ENCODE results near the gene TRPM1. TPM values are rescaled to one million over a fixed set of nuclear protein-coding genes. Genes with fewer than 3 reads are reported as not detected.
"Not testable (repeated sequence)": the region's sequence is repeated elsewhere in the genome, so short reads cannot be mapped to it uniquely, and the experiment has no call there.

Gene TRPM1
- polyA plus RNA-seq, 3 donors, result 0.03 to 0.04 TPM; not detected in 1

GRCh38 chr15:31089368-31090047 is 12.0 kb downstream of the TRPM1 start:
- H3K27ac ChIP-seq (ENCODE audit: low read depth in 1 of 2, low read length in 2 of 2), result no peak overlapping the region
- Mint-ChIP-seq H3K36me3 (no peaks in the 10 kb centered on the region), H3K9me3 (peaks cover 0 to 4% (median 0%) of the 10 kb centered on the region in 7 donors), H3K4me1 (peaks cover 7% of the 10 kb centered on the region), H3K27ac (peak overlapping the region in 1 of 7 donors; percentile 37), H3K27me3 (ENCODE audit: low read depth in 3 of 3) (peaks cover 0 to 3% (median 1%) of the 10 kb centered on the region in 3 donors), H3K4me3 (no peak overlapping the region)
- H2AFZ ChIP-seq (ENCODE audit: insufficient read depth, low read depth, low read length, poor library complexity, severe bottlenecking), result no peak overlapping the region
- H4K20me1 ChIP-seq (ENCODE audit: insufficient read depth, low read length), result no peaks in the 10 kb centered on the region
- H3K4me3 ChIP-seq (replicated peaks in 1 of 3; ENCODE audit: low read depth in 2 of 3, low read length in 3 of 3), result no peak overlapping the region
- no peaks in the 10 kb centered on the region for H3K27me3 ChIP-seq (ENCODE audit: control insufficient read depth in 2 of 2, insufficient read depth in 2 of 2, low read length in 2 of 2)
- H3K9me3 ChIP-seq (replicated peaks in 1 of 2; ENCODE audit: control insufficient read depth in 1 of 2, insufficient read depth in 1 of 2, low read length in 2 of 2), result no peaks in the 10 kb centered on the region
- no peaks in the 10 kb centered on the region for H3K79me2 ChIP-seq (ENCODE audit: insufficient read depth, low read length)
- intact Hi-C loops (cut with micrococcal nuclease), result no loop called here
- H3K9ac ChIP-seq (ENCODE audit: insufficient read depth, low read length, poor library complexity, severe bottlenecking), result no peak overlapping the region
- H3K4me2 ChIP-seq (replicated peaks; ENCODE audit: extremely low read depth, low read length, poor library complexity, severe bottlenecking), result no peak overlapping the region
- DNase-seq, result no peak
- H3K36me3 ChIP-seq (replicated peaks in 1 of 2; ENCODE audit: control insufficient read depth in 1 of 2, insufficient read depth in 2 of 2, low read length in 2 of 2), result no peaks in the 10 kb centered on the region
- no peak for TF ChIP-seq CTCF (IDR thresholded peaks at IDR 0.05)
- 97% methylated on average over 13 of the region's 18 CpGs for WGBS (ENCODE audit: insufficient coverage)
- no peaks in the 10 kb centered on the region for H3K4me1 ChIP-seq (ENCODE audit: control insufficient read depth in 1 of 2, insufficient read depth in 2 of 2, low read length in 2 of 2)

- Histone ChIP-seq H3K4me2 (replicated peaks; ENCODE audit: extremely low read depth, low read length, poor library complexity, severe bottlenecking) (no peak overlapping the region), H3K9ac (ENCODE audit: insufficient read depth, low read length, poor library complexity, severe bottlenecking) (no peak overlapping the region), H4K20me1 (ENCODE audit: insufficient read depth, low read length) (no peaks in the 10 kb centered on the region), H2AFZ (ENCODE audit: insufficient read depth, low read depth, low read length, poor library complexity, severe bottlenecking) (no peak overlapping the region), H3K9me3 (replicated peaks in 1 of 2; ENCODE audit: control insufficient read depth in 1 of 2, insufficient read depth in 1 of 2, low read length in 2 of 2) (no peaks in the 10 kb centered on the region), H3K79me2 (ENCODE audit: insufficient read depth, low read length) (no peaks in the 10 kb centered on the region), H3K27me3 (ENCODE audit: control insufficient read depth in 2 of 2, insufficient read depth in 2 of 2, low read length in 2 of 2) (no peaks in the 10 kb centered on the region), H3K4me1 (ENCODE audit: control insufficient read depth in 1 of 2, insufficient read depth in 2 of 2, low read length in 2 of 2) (no peaks in the 10 kb centered on the region), H3K27ac (ENCODE audit: low read depth in 1 of 2, low read length in 2 of 2) (no peak overlapping the region), H3K36me3 (replicated peaks in 1 of 2; ENCODE audit: control insufficient read depth in 1 of 2, insufficient read depth in 2 of 2, low read length in 2 of 2) (no peaks in the 10 kb centered on the region), H3K4me3 (replicated peaks in 1 of 3; ENCODE audit: low read depth in 2 of 3, low read length in 3 of 3) (no peak overlapping the region)
- Mint-ChIP-seq H3K9me3 (peaks cover 0 to 4% (median 0%) of the 10 kb centered on the region in 7 donors), H3K36me3 (no peaks in the 10 kb centered on the region), H3K4me3 (no peak overlapping the region), H3K27me3 (ENCODE audit: low read depth in 3 of 3) (peaks cover 0 to 3% (median 1%) of the 10 kb centered on the region in 3 donors), H3K27ac (no peak overlapping the region), H3K4me1 (peaks cover 7% of the 10 kb centered on the region)
- 98% methylated on average over 16 of the region's 21 CpGs for WGBS (ENCODE audit: insufficient coverage)
- DNase-seq, result no peak
- intact Hi-C loops (cut with micrococcal nuclease), result no loop called here
- no peak for TF ChIP-seq CTCF (IDR thresholded peaks at IDR 0.05)
These were observed 12.7 kb downstream of the TRPM1 start for GRCh38 chr15:31088672-31089367.

- H3K4me3 ChIP-seq (replicated peaks in 1 of 3; ENCODE audit: low read depth in 2 of 3, low read length in 3 of 3); H4K20me1 ChIP-seq (ENCODE audit: insufficient read depth, low read length); H3K9ac ChIP-seq (ENCODE audit: insufficient read depth, low read length, poor library complexity, severe bottlenecking); H3K27me3 ChIP-seq (ENCODE audit: control insufficient read depth in 2 of 2, insufficient read depth in 2 of 2, low read length in 2 of 2); H3K27me3 Mint-ChIP-seq (ENCODE audit: low read depth in 3 of 3); H3K27ac ChIP-seq (ENCODE audit: low read depth in 1 of 2, low read length in 2 of 2); H3K4me2 ChIP-seq (replicated peaks; ENCODE audit: extremely low read depth, low read length, poor library complexity, severe bottlenecking); H3K36me3 Mint-ChIP-seq; H3K4me1 Mint-ChIP-seq; H3K9me3 Mint-ChIP-seq; DNase-seq; H2AFZ ChIP-seq (ENCODE audit: insufficient read depth, low read depth, low read length, poor library complexity, severe bottlenecking); intact Hi-C loops (cut with micrococcal nuclease); H3K79me2 ChIP-seq (ENCODE audit: insufficient read depth, low read length); H3K27ac Mint-ChIP-seq; H3K4me3 Mint-ChIP-seq; H3K4me1 ChIP-seq (ENCODE audit: control insufficient read depth in 1 of 2, insufficient read depth in 2 of 2, low read length in 2 of 2); H3K9me3 ChIP-seq (replicated peaks in 1 of 2; ENCODE audit: control insufficient read depth in 1 of 2, insufficient read depth in 1 of 2, low read length in 2 of 2); H3K36me3 ChIP-seq (replicated peaks in 1 of 2; ENCODE audit: control insufficient read depth in 1 of 2, insufficient read depth in 2 of 2, low read length in 2 of 2): not testable (repeated sequence)
- 90% methylated on average over 2 of the region's 8 CpGs for WGBS (ENCODE audit: insufficient coverage)
These were observed 13.5 kb downstream of the TRPM1 start for GRCh38 chr15:31088041-31088440.
